Osteoblast (primary cell): Measurements from ENCODE around the gene CLDN11. TPM values are rescaled to one million over a fixed set of nuclear protein-coding genes. Genes with fewer than 3 reads are reported as not detected.

ENCODE experiments used
- DNase-seq: peaks from one replicate; pipeline ENCODE4 v3.0.0; 2011; ENCODE audit warnings: low spot score, mixed read lengths; ENCODE audit not compliant: insufficient read length; ENCODE audit errors: missing footprints
- H2AFZ ChIP-seq: 2 replicates; pipeline ENCODE4 v1.6.0; 2011; ENCODE audit warnings: mild to moderate bottlenecking, low read length
- H3K27ac ChIP-seq: 2 replicates; pipeline ENCODE4 v1.5.1; 2011; ENCODE audit warnings: mild to moderate bottlenecking, low read depth, low read length, moderate library complexity
- H3K27me3 ChIP-seq: 2 replicates; pipeline ENCODE4 v1.6.0; 2012; ENCODE audit warnings: mild to moderate bottlenecking, control low read depth, inconsistent platforms, low read length, moderate library complexity; ENCODE audit not compliant: insufficient read depth
- H3K36me3 ChIP-seq: 2 replicates; pipeline ENCODE4 v1.5.1; 2011; ENCODE audit warnings: mild to moderate bottlenecking, low read length, control low read depth, moderate library complexity; ENCODE audit not compliant: insufficient read depth
- H3K4me1 ChIP-seq: 2 replicates; pipeline ENCODE4 v1.5.1; 2011; ENCODE audit warnings: mild to moderate bottlenecking, low read length, control low read depth, moderate library complexity; ENCODE audit not compliant: insufficient read depth
- H3K4me2 ChIP-seq: 2 replicates; pipeline ENCODE4 v1.6.0; 2011; ENCODE audit warnings: mild to moderate bottlenecking, low read length; ENCODE audit not compliant: insufficient read depth
- H3K4me3 ChIP-seq: fragments of 200-600 bp; sonication (generic); 3 replicates; pipeline ENCODE4 v1.5.1; 2012; ENCODE audit warnings: mild to moderate bottlenecking, low read length, inconsistent platforms; ENCODE audit not compliant: insufficient read depth
- H3K79me2 ChIP-seq: 2 replicates; pipeline ENCODE4 v1.6.0; 2012; ENCODE audit warnings: mild to moderate bottlenecking, low read length, control low read depth, inconsistent platforms; ENCODE audit not compliant: insufficient read depth
- H3K9me3 ChIP-seq: 2 replicates; pipeline ENCODE4 v1.5.1; 2011; ENCODE audit warnings: low read depth, low read length, control low read depth
- H4K20me1 ChIP-seq: 2 replicates; pipeline ENCODE4 v1.6.0; 2012; ENCODE audit warnings: mild to moderate bottlenecking, low read length, control low read depth; ENCODE audit not compliant: insufficient read depth
- total RNA-seq: library from RNA; depleted of rRNA; stranded (reverse); fragments of >200 nt; gene quantifications from 2 replicates; pipeline ENCODE4 v1.2.3, GENCODE V29; 2012
- TF ChIP-seq, protein P1 (sequence below): IDR thresholded peaks from 2 replicates; pipeline ENCODE4 v1.5.1; 2011; ENCODE audit warnings: mild to moderate bottlenecking, low read depth, low read length, moderate library complexity; ENCODE audit errors: extremely low read depth

The CLDN11 gene
- total RNA-seq, 1 donor = 50.3 TPM

DNA sequence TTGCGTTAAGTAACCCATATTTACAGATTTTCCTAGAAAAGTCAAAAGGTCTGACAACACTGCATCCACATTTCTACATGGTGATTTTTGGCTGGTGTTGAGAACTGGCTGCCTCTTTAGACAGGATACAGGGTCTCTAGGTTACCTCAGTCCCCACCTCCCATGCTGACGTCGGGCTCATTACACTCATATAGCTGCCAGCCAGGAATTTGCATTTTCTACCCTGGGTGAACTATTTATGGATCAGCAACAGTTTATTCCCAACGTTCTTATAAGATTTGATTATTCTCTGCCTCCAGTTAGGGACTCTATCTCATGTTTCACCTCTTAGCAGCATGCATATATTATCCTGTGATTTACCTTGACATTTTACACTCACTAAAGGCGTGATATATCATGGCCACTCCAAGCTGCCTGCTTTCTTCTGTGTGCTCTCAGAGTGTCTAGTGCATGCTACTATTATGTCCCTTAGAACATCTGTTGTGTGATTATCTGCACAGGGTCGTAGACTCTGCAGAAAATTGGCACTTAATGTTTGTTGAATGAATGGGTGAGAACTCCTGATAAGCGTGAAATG, 49.0 kb downstream of the CLDN11 start:
- H3K4me2 ChIP-seq = no peak overlapping the region
- peaks cover 25% of the 10 kb centered on the region for H3K4me1 ChIP-seq
- no peaks in the 10 kb centered on the region for H4K20me1 ChIP-seq
- no peaks in the 10 kb centered on the region for H3K36me3 ChIP-seq
- no peak overlapping the region for H3K27ac ChIP-seq
- H3K79me2 ChIP-seq = no peaks in the 10 kb centered on the region
- no peak overlapping the region for H3K4me3 ChIP-seq
- no peak for DNase-seq
- H3K9me3 ChIP-seq = no peaks in the 10 kb centered on the region
- H2AFZ ChIP-seq = no peak overlapping the region
- TF ChIP-seq, protein P1, sequence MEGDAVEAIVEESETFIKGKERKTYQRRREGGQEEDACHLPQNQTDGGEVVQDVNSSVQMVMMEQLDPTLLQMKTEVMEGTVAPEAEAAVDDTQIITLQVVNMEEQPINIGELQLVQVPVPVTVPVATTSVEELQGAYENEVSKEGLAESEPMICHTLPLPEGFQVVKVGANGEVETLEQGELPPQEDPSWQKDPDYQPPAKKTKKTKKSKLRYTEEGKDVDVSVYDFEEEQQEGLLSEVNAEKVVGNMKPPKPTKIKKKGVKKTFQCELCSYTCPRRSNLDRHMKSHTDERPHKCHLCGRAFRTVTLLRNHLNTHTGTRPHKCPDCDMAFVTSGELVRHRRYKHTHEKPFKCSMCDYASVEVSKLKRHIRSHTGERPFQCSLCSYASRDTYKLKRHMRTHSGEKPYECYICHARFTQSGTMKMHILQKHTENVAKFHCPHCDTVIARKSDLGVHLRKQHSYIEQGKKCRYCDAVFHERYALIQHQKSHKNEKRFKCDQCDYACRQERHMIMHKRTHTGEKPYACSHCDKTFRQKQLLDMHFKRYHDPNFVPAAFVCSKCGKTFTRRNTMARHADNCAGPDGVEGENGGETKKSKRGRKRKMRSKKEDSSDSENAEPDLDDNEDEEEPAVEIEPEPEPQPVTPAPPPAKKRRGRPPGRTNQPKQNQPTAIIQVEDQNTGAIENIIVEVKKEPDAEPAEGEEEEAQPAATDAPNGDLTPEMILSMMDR = no peak
- no peaks in the 10 kb centered on the region for H3K27me3 ChIP-seq

DNA sequence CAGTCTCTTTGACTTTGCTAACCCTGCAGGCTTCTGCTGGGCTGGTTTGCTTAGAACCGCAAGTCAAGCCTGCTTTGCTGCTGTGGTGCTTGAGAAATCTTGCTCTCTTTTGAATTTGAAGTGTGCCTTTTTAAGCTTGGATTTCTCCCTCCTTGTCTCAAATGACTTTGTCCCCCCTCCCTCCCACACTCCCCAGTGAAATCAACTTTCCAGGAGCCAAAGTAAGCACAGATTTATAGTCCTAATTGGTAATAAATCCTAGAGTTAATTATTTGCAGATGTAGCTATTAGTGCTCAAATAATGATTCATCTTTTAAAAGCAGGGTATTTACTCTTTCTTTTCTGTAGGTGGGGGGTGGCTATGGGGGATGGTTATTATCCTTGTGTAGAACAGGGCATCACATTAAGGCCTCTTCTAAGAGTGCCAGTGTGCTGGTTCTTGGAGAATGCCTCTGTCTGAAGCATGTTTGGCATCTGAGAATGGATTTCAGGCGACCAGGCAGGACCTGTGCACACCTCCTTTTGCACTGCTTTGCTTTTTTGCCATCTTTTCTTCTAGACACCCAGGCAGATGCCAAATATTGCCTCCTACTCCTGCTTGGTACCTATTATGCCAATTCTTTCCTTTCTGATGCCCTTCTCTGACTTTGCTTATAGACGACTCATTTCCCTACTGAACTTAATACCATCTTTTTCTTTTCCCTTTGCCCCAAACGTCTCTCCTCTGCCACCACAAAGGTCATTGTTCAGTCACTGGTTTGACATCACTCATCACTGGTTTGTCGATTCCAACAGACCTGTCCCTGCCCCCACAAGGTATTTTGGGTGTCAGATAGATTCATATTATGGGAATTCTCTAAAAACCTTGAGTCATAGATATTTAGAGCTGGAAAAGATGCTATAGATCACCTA, 50.7 kb downstream of the CLDN11 start:
- H4K20me1 ChIP-seq = no peaks in the 10 kb centered on the region

DNA sequence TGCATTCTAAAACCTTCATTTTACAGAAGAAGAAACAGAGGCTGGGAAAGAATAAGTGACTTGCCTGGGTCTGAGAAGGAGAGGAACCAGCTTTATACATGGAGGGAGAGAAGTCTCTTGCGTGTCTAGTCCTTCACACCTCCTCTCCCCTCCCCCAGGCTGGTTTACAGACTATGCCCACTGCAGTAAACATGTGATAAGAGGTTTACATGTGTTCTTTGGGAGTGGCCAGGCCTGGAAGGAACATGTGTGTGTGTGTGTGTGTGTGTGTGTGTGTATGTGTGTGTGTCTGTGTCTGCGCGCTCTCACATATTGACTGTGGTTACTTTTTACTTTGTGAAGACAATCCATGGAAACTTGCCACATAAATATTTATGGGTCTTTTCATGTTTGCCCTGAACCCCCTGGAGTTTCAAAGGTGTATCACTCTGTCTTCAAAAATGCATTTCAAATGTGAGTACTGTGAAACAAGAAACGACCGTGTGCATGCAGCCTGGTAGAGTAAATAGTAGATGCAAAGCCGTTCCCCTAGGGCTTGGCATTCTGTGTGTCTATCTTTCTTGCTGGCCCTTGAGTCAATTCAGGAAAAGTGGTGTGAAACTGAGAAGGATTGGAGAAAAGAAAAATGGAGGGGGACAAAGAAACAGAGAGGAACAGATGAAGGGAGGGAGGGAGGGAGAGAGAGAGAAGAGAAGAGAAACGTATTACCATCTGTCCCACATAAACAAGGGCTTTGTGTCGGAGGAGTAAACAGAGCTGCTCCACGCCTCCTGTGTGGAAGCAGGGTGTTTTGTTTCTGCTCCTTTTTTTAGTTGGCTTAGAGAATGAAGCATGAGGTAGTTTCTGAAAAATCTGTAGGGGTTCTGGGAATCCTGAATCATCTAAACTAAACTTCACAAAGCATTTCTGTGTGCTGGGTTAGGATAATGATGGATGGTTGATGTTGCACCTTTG, 51.7 kb downstream of the CLDN11 start:
- Histone ChIP-seq H3K79me2 (no peaks in the 10 kb centered on the region), H3K4me3 (no peak overlapping the region), H3K9me3 (no peaks in the 10 kb centered on the region), H3K4me2 (peak overlapping the region; percentile 2), H3K27me3 (no peaks in the 10 kb centered on the region), H4K20me1 (no peaks in the 10 kb centered on the region), H3K27ac (no peak overlapping the region), H3K4me1 (peaks cover 25% of the 10 kb centered on the region), H3K36me3 (no peaks in the 10 kb centered on the region), H2AFZ (peak overlapping the region; percentile 30)
- TF ChIP-seq, protein P1 = no peak
- DNase-seq = peak; percentile 60

More for the DNA sequence above, 50.7 kb downstream of the CLDN11 start:
- Histone ChIP-seq H3K4me3 (no peak overlapping the region), H3K79me2 (no peaks in the 10 kb centered on the region), H3K4me1 (peaks cover 25% of the 10 kb centered on the region), H3K4me2 (peak overlapping the region; percentile 9), H3K36me3 (no peaks in the 10 kb centered on the region), H3K9me3 (no peaks in the 10 kb centered on the region), H3K27me3 (no peaks in the 10 kb centered on the region), H3K27ac (no peak overlapping the region), H2AFZ (no peak overlapping the region)
- DNase-seq = no peak
- TF ChIP-seq, protein P1 = no peak
